Neural progenitor cell (in vitro differentiated cells): Measurements from ENCODE around the gene LY86. TPM values are rescaled to one million over a fixed set of nuclear protein-coding genes. Genes with fewer than 3 reads are reported as not detected.
A peak's percentile ranks its signal among the peaks of the same experiment; 100 is the strongest.

Experiments
- DNase-seq: peaks from one replicate; pipeline ENCODE4 v3.0.0-alpha.2; 2016; ENCODE audit warnings: low spot score
- H2AFZ ChIP-seq: fragments of 200-600 bp; sonication (generic); replicated peaks from 2 replicates; pipeline ENCODE4 v1.6.1; 2016; ENCODE audit warnings: antibody characterized with exemption
- H3F3A ChIP-seq: fragments of 200-600 bp; sonication (generic); 2 replicates; pipeline ENCODE4 v1.6.1; 2016; ENCODE audit warnings: antibody characterized with exemption, low read depth
- H3K27ac ChIP-seq: fragments of 200-600 bp; sonication (generic); 2 replicates; pipeline ENCODE4 v1.5.1; 2016; ENCODE audit warnings: mild to moderate bottlenecking
- H3K27me3 ChIP-seq: fragments of 200-600 bp; sonication (generic); 2 replicates; pipeline ENCODE4 v1.6.1; 2016; ENCODE audit warnings: mild to moderate bottlenecking, moderate library complexity
- H3K36me3 ChIP-seq: fragments of 200-600 bp; sonication (generic); 2 replicates; pipeline ENCODE4 v1.5.1; 2016
- H3K4me1 ChIP-seq: fragments of 200-600 bp; sonication (generic); 2 replicates; pipeline ENCODE4 v1.6.1; 2016; ENCODE audit warnings: mixed run types
- H3K4me2 ChIP-seq: fragments of 200-600 bp; sonication (generic); 2 replicates; pipeline ENCODE4 v1.6.1; 2016
- H3K4me3 ChIP-seq: fragments of 200-600 bp; sonication (generic); 2 replicates; pipeline ENCODE4 v1.5.1; 2016
- H3K79me2 ChIP-seq: fragments of 200-600 bp; sonication (generic); 2 replicates; pipeline ENCODE4 v1.6.1; 2016; ENCODE audit warnings: low read depth
- H3K9ac ChIP-seq: fragments of 200-600 bp; sonication (generic); 2 replicates; pipeline ENCODE4 v1.6.1; 2016
- H3K9me3 ChIP-seq: fragments of 200-600 bp; sonication (generic); 2 replicates; pipeline ENCODE4 v1.5.1; 2016; ENCODE audit warnings: low read depth
- H4K20me1 ChIP-seq: fragments of 200-600 bp; sonication (generic); 2 replicates; pipeline ENCODE4 v1.6.1; 2016; ENCODE audit warnings: low read depth
- H3K27ac Mint-ChIP-seq: 3 replicates; pipeline ENCODE4 v1.8.0; 2021; ENCODE audit warnings: mixed read lengths
- H3K27me3 Mint-ChIP-seq: 2 replicates; pipeline ENCODE4 v1.8.0; 2022; ENCODE audit warnings: low read depth, mild to moderate bottlenecking, inconsistent platforms, moderate library complexity, mixed read lengths; ENCODE audit not compliant: insufficient read depth
- H3K36me3 Mint-ChIP-seq: 3 replicates; pipeline ENCODE4 v1.8.0; 2021; ENCODE audit warnings: mixed read lengths
- H3K4me1 Mint-ChIP-seq: 3 replicates; pipeline ENCODE4 v1.8.0; 2021; ENCODE audit warnings: mixed read lengths
- H3K4me3 Mint-ChIP-seq: 3 replicates; pipeline ENCODE4 v1.8.0; 2021; ENCODE audit warnings: mild to moderate bottlenecking, moderate library complexity, mixed read lengths
- H3K9me3 Mint-ChIP-seq: 3 replicates; pipeline ENCODE4 v1.8.0; 2020; ENCODE audit warnings: mixed read lengths
- EZH2 ChIP-seq: fragments of 200-600 bp; sonication (generic); IDR thresholded peaks from 2 replicates; pipeline ENCODE4 v1.6.1; 2017; ENCODE audit warnings: antibody characterized with exemption, mild to moderate bottlenecking, moderate library complexity
- EZH2phosphoT487 ChIP-seq: fragments of 200-600 bp; sonication (generic); IDR thresholded peaks from 2 replicates; pipeline ENCODE4 v1.6.1; 2017; ENCODE audit warnings: antibody characterized with exemption
- total RNA-seq: library from RNA; depleted of rRNA; stranded (reverse); fragments of >200 nt; gene quantifications from 2 replicates; pipeline ENCODE4 v1.2.3, GENCODE V29; 2015; ENCODE audit warnings: low replicate concordance
- TF ChIP-seq, protein P1 (sequence below): fragments of 200-600 bp; sonication (generic); IDR thresholded peaks from 2 replicates; pipeline ENCODE4 v1.5.1; 2017; ENCODE audit warnings: antibody characterized with exemption, mild to moderate bottlenecking

The LY86 gene
- total RNA-seq, 1 donor from 2014 or later: not detected

DNA sequence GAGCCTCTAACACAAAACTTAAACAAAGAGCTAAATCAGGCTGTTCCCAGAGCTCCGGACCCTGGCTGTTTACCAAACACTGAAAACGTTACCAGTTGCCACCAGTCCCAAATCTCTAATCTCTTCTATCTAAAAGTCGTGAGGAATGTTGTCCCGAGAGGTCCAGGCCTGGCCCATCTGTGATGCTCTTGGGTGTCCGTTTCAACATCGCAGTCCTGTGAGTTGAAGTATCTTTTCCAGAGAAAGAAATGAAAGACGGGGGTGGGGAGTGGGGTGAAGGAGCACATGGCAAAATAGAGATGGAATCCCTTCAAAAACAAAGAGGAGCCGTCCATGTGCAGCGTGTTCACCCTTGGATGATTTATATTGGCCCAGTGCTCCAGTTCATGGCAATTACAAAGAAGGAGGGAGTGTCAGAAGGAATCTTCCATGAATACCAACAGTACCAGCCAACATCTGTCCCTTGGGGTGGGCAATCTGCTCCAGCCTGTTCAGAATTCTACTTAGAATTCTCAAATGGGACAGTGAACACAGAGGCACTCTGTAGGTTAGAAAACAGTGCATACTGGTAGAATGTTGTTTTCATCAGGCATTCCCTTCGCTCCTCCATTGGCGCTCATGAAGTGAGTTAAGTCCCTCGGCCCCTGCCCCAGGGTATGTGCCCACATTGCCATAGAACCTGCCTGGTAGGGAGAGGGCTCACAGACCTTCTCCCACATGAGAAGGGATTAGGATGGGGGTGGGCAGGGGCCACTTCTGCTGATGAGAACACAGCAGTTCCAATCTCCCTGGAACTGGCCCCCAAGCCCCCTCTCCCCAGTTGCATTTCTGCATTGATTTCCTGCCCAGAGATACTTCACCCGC is 112.1 kb downstream of the LY86 start:
- H3K4me3 ChIP-seq: no peak overlapping the region
- no peak overlapping the region for H3K9ac ChIP-seq
- peak overlapping the region; percentile 4 for H3K27ac Mint-ChIP-seq
- peaks cover 3% of the 10 kb centered on the region for H3K9me3 Mint-ChIP-seq
- H3K4me2 ChIP-seq: no peak overlapping the region
- no peaks in the 10 kb centered on the region for H3K79me2 ChIP-seq
- no peak for DNase-seq
- no peaks in the 10 kb centered on the region for H3K9me3 ChIP-seq
- TF ChIP-seq, protein P1, sequence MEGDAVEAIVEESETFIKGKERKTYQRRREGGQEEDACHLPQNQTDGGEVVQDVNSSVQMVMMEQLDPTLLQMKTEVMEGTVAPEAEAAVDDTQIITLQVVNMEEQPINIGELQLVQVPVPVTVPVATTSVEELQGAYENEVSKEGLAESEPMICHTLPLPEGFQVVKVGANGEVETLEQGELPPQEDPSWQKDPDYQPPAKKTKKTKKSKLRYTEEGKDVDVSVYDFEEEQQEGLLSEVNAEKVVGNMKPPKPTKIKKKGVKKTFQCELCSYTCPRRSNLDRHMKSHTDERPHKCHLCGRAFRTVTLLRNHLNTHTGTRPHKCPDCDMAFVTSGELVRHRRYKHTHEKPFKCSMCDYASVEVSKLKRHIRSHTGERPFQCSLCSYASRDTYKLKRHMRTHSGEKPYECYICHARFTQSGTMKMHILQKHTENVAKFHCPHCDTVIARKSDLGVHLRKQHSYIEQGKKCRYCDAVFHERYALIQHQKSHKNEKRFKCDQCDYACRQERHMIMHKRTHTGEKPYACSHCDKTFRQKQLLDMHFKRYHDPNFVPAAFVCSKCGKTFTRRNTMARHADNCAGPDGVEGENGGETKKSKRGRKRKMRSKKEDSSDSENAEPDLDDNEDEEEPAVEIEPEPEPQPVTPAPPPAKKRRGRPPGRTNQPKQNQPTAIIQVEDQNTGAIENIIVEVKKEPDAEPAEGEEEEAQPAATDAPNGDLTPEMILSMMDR: no peak
- no peak for TF ChIP-seq EZH2phosphoT487
- no peak for TF ChIP-seq EZH2
- H3K36me3 ChIP-seq: no peaks in the 10 kb centered on the region
- peaks cover 7% of the 10 kb centered on the region for H3F3A ChIP-seq
- peak overlapping the region; percentile 51 for H2AFZ ChIP-seq
- no peaks in the 10 kb centered on the region for H4K20me1 ChIP-seq
- H3K36me3 Mint-ChIP-seq: no peaks in the 10 kb centered on the region
- no peaks in the 10 kb centered on the region for H3K27me3 ChIP-seq
- H3K27ac ChIP-seq: no peak overlapping the region
- H3K4me1 ChIP-seq: peaks cover 8% of the 10 kb centered on the region
- peaks cover 7% of the 10 kb centered on the region for H3K27me3 Mint-ChIP-seq
- peaks cover 34% of the 10 kb centered on the region for H3K4me1 Mint-ChIP-seq
- H3K4me3 Mint-ChIP-seq: no peak overlapping the region

DNA sequence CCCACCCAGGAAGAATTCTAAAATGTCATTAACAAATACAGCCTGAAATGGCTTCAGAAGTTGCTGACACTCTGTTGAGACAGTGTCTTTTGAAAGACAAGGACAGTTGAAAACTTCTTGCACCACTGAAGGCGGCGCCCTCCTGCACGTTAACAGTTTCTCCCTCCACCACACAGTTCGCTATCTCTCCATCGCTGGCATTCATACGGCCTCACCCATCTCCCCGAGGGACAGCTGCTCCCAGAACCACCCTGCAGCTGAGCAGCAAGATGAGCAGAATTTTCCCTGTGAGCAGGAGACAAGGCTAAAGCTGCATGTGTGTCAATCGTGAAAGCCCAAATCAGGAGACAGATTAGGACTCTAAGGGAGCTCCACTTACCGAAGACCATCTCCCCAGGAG is 113.3 kb downstream of the LY86 start:
- H2AFZ ChIP-seq: no peak overlapping the region
- H3K9me3 Mint-ChIP-seq: no peaks in the 10 kb centered on the region
- H3K4me3 Mint-ChIP-seq: no peak overlapping the region

DNA sequence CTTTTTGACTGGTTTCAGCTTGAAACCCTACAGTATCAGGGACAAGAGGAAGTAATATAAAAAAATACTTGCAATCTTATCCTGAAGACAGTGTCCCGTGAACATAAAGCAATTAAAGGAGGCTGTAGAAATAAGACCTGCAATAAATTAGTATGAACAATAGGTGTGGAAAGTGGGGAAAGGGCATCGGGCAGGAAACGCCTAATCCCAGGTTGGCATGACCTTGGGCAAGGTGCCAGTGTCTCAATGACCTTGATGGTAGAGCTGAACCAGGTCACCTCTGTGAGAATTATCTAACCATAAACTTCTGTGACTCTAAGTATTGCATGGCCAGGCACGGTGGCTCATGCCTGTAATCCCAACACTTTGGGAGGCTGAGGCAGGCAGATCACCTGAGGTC is 115.2 kb downstream of the LY86 start:
- no peaks in the 10 kb centered on the region for H3K9me3 ChIP-seq
- no peaks in the 10 kb centered on the region for H3K79me2 ChIP-seq
- H2AFZ ChIP-seq: no peak overlapping the region
- no peak overlapping the region for H3K27ac ChIP-seq
- H3K9me3 Mint-ChIP-seq: no peaks in the 10 kb centered on the region
- no peaks in the 10 kb centered on the region for H4K20me1 ChIP-seq
- no peaks in the 10 kb centered on the region for H3K27me3 ChIP-seq
- no peak for DNase-seq
- H3K36me3 Mint-ChIP-seq: no peaks in the 10 kb centered on the region
- H3F3A ChIP-seq: no peaks in the 10 kb centered on the region
- no peak overlapping the region for H3K4me3 Mint-ChIP-seq
- H3K4me3 ChIP-seq: no peak overlapping the region
- peaks cover 6% of the 10 kb centered on the region for H3K27me3 Mint-ChIP-seq
- peaks cover 20% of the 10 kb centered on the region for H3K4me1 Mint-ChIP-seq
- no peak overlapping the region for H3K4me2 ChIP-seq
- no peaks in the 10 kb centered on the region for H3K36me3 ChIP-seq
- TF ChIP-seq EZH2phosphoT487 (no peak), EZH2 (no peak)
- TF ChIP-seq, protein P1: no peak
- H3K9ac ChIP-seq: no peak overlapping the region
- no peaks in the 10 kb centered on the region for H3K4me1 ChIP-seq
- H3K27ac Mint-ChIP-seq: no peak overlapping the region

More for the DNA sequence above, 113.3 kb downstream of the LY86 start:
- DNase-seq: no peak
- Mint-ChIP-seq H3K27ac (peak overlapping the region; percentile 84), H3K27me3 (peaks cover 6% of the 10 kb centered on the region), H3K36me3 (no peaks in the 10 kb centered on the region), H3K4me1 (peaks cover 28% of the 10 kb centered on the region)
- Histone ChIP-seq H4K20me1 (no peaks in the 10 kb centered on the region), H3K36me3 (no peaks in the 10 kb centered on the region), H3K27ac (no peak overlapping the region), H3K4me2 (no peak overlapping the region), H3K27me3 (no peaks in the 10 kb centered on the region), H3K4me1 (peaks cover 8% of the 10 kb centered on the region), H3F3A (peaks cover 7% of the 10 kb centered on the region), H3K9me3 (no peaks in the 10 kb centered on the region), H3K79me2 (no peaks in the 10 kb centered on the region), H3K9ac (no peak overlapping the region), H3K4me3 (no peak overlapping the region)
- TF ChIP-seq EZH2 (no peak), EZH2phosphoT487 (no peak)
- TF ChIP-seq, protein P1: no peak
